Nucleus accumbens (tissue), 56 donors: ENCODE measurements around the gene PAK6.

Experiments
- DNase-seq, 56 donors: peaks; one replicate each; lab custom pipeline; 2025; lab: John Stamatoyannopoulos, UW

PAK6 gene

GRCh38 chr15:40253167-40253790 lies 14.4 kb downstream of the PAK6 start:
- DNase-seq = no peak

GRCh38 chr15:40254452-40254851 lies 15.6 kb downstream of the PAK6 start:
- DNase-seq = no peak

- DNase-seq = no peak
These were observed 16.2 kb downstream of the PAK6 start for GRCh38 chr15:40255033-40255432.

- DNase-seq = peak in 2 of 56 donors; percentile 8 to 23
These were observed 17.9 kb downstream of the PAK6 start for GRCh38 chr15:40256638-40257235.

- DNase-seq = no peak
These were observed 19.0 kb downstream of the PAK6 start for GRCh38 chr15:40257656-40258450.

- no peak for DNase-seq
These were observed 19.7 kb downstream of the PAK6 start for GRCh38 chr15:40258544-40258943.

- no peak for DNase-seq
These were observed 20.2 kb downstream of the PAK6 start for GRCh38 chr15:40259021-40259420.

- DNase-seq = peak in 2 of 56 donors; percentile 19
These were observed 24.3 kb downstream of the PAK6 start for GRCh38 chr15:40263024-40263754.

- no peak for DNase-seq
These were observed 25.7 kb downstream of the PAK6 start for GRCh38 chr15:40264321-40265153.

GRCh38 chr15:40265355-40265754 lies 26.5 kb downstream of the PAK6 start:
- DNase-seq = no peak

- DNase-seq = no peak
These were observed 27.0 kb downstream of the PAK6 start for GRCh38 chr15:40265875-40266274.

- peak in 16 of 56 donors; percentile 9 to 66 (median 34) for DNase-seq
These were observed 28.0 kb downstream of the PAK6 start for GRCh38 chr15:40266828-40267304.

- DNase-seq = no peak
These were observed 28.8 kb downstream of the PAK6 start for GRCh38 chr15:40267670-40268069.

- no peak for DNase-seq
These were observed 30.7 kb downstream of the PAK6 start for GRCh38 chr15:40269604-40270003.

GRCh38 chr15:40270246-40270995 lies 31.6 kb downstream of the PAK6 start:
- no peak for DNase-seq

GRCh38 chr15:40271685-40272484 lies 33.0 kb downstream of the PAK6 start:
- no peak for DNase-seq

GRCh38 chr15:40272485-40273056 lies 33.7 kb downstream of the PAK6 start:
- DNase-seq = peak in 3 of 56 donors; percentile 4 to 26 (median 13)

GRCh38 chr15:40273428-40273827 lies 34.6 kb downstream of the PAK6 start:
- no peak for DNase-seq
